Astrocyte of the spinal cord (primary cell): Measurements from ENCODE around the gene PKP4.

Source experiments
- DNase-seq: peaks from one replicate; pipeline ENCODE4 v3.0.0; 2011; ENCODE audit warnings: low read depth, low spot score
- H3K4me3 ChIP-seq: 2 replicates; pipeline ENCODE4 v1.5.1; 2011; ENCODE audit warnings: low read depth, mild to moderate bottlenecking, low read length, moderate library complexity
- CTCF ChIP-seq: IDR thresholded peaks from 2 replicates; pipeline ENCODE4 v1.5.1; 2012; ENCODE audit warnings: low read depth, mild to moderate bottlenecking, low read length, inconsistent platforms
- in situ Hi-C: cut with HindIII; loops from 2 replicates; pipeline ENCODE4 v1.10.0; 2017; ENCODE audit warnings: low sequenced_read_pairs

The PKP4 gene

DNA sequence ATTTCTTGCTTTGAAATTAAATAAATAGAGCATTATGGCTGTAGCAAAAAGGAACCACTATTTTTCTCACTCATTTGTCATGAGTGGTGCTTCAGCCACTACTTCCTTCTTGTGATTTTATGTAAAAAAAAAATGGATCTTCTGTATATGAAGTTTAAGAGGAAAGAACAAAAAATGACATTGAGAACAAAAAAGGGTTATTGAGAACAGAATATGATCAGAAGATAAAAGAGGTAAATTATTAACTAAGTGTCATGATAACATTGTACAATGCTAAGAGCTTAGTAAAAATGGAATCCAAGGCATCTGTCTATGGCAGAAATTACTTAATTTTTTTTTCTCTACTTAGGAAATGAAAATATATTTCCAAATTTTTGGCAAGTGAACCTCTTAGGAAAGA lies 103.5 kb downstream of the PKP4 start:
- no peak for TF ChIP-seq CTCF

DNA sequence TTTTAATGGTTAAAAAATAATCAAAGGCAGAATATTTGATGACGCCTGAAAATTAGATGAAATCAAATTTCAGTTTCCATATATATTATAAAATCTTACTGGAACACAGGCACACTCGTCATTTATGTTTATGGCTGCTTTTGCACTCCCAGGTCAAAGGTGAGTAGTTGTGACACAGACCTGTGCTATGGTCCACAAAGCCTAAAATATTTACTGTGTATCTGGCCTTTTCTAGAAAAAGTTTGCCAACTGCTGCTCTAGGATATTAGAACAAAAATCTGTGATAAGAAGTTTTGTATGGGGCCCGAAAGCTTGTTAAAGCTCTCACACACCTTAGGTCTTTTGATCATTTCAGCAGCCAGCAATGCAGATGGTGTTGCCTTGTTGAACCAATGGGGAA lies 104.3 kb downstream of the PKP4 start:
- TF ChIP-seq CTCF, result no peak
- in situ Hi-C loops, result no loop called here
- no peak for DNase-seq
- H3K4me3 ChIP-seq, result no peak overlapping the region

More for the DNA sequence above, 103.5 kb downstream of the PKP4 start:
- no peak overlapping the region for H3K4me3 ChIP-seq
- DNase-seq, result no peak
- in situ Hi-C loops, result no loop called here

GRCh38 chr2:158567208-158567607 lies 110.5 kb downstream of the PKP4 start:
- in situ Hi-C loops, result no loop called here
- DNase-seq, result no peak
- TF ChIP-seq CTCF, result no peak

DNA sequence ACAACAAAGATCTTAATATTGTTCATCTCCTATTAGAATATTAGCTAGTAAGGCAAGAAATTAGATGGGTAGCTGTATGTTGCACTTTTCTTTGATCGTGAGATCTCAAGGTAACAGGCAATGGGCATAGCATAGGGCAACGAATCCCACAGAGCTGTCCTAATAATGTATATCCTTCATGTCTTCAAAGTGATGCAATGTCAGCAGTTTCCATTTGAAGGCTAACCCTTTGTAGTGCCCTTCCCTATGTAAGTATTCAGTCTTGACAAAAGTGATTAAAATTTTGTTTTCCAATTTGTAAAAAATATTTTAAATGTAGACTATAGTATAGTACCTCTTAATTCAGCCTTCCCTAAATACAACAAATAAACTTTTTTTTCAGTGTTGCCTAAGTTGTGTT lies 112.5 kb downstream of the PKP4 start:
- in situ Hi-C loops, result no loop called here
- no peak for DNase-seq
- no peak for TF ChIP-seq CTCF
- H3K4me3 ChIP-seq, result no peak overlapping the region

More at GRCh38 chr2:158567208-158567607, 110.5 kb downstream of the PKP4 start:
- no peak overlapping the region for H3K4me3 ChIP-seq

GRCh38 chr2:158570869-158571268 lies 114.1 kb downstream of the PKP4 start:
- no peak for TF ChIP-seq CTCF
- DNase-seq, result no peak
- in situ Hi-C loops, result no loop called here
- H3K4me3 ChIP-seq, result no peak overlapping the region

DNA sequence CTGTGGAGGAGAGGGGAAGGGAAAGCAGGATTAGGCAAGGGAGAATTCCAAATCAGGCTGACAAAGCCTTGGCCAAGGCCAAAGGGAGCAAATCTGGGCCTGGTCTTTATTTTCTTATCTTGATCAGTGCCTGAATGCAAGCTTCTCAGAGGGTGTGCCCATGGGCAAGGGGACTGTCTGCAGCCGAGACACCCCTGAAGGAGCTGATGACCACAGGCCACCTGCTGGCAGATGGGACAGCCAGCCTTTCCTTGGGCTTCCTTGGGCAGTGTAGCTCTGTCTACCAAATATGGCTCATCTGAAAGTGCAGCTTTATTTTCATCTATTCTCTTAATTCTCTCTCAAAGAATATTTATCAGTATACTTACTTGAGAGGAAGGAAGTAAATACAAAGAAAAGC lies 117.0 kb downstream of the PKP4 start:
- no peak for TF ChIP-seq CTCF
- no peak overlapping the region for H3K4me3 ChIP-seq
- DNase-seq, result no peak
- in situ Hi-C loops, result no loop called here

- no peak for TF ChIP-seq CTCF
- in situ Hi-C loops, result no loop called here
- no peak for DNase-seq
- no peak overlapping the region for H3K4me3 ChIP-seq
Measured at GRCh38 chr2:158575051-158575635, 118.4 kb downstream of the PKP4 start.
